BJ (cell line): Measurements from ENCODE around the gene MGAT4B. TPM values are rescaled to one million over a fixed set of nuclear protein-coding genes. Genes with fewer than 3 reads are reported as not detected.

Source experiments
- CTCF ChIA-PET: fragments of 350-600 bp; formaldehyde crosslinking; extraction: SDS; loops from one replicate; lab custom pipeline; 2021; ENCODE audit warnings: antibody characterized with exemption, inconsistent platforms; lab: Yijun Ruan, JAX
- POLR2A ChIA-PET: fragments of 300-600 bp; sonication (Branson Sonifier 250); formaldehyde crosslinking; extraction: SDS; loops from one replicate; lab custom pipeline; 2021; ENCODE audit warnings: antibody characterized with exemption; lab: Charles Lee
- DNase-seq: peaks from one replicate; pipeline ENCODE4 v3.0.0-alpha.2; 2011; ENCODE audit warnings: low read depth
- H3K27me3 ChIP-seq: 2 replicates; pipeline ENCODE4 v1.6.0; 2011; ENCODE audit warnings: low read length; ENCODE audit not compliant: control insufficient read depth, insufficient read depth
- H3K36me3 ChIP-seq: 2 replicates; pipeline ENCODE4 v1.5.1; 2011; ENCODE audit warnings: low read length; ENCODE audit not compliant: control insufficient read depth, insufficient read depth
- H3K4me3 ChIP-seq: 2 replicates; pipeline ENCODE4 v1.5.1; 2011; ENCODE audit warnings: low read depth, mild to moderate bottlenecking, control low read depth, low read length
- CTCF ChIP-seq: IDR thresholded peaks from 2 replicates; pipeline ENCODE4 v1.5.1; 2011; ENCODE audit warnings: low read depth, mild to moderate bottlenecking, control low read depth, inconsistent platforms, low read length, moderate library complexity; ENCODE audit not compliant: insufficient read depth
- polyA plus RNA-seq: library from polyadenylated mRNA; depleted of rRNA; stranded (reverse); fragments of >200 nt; gene quantifications from 2 replicates; pipeline ENCODE4 v1.2.3, GENCODE V29; 2011

MGAT4B gene
- polyA plus RNA-seq, 1 experiment, result 131 TPM

GRCh38 chr5:179766021-179766725 lies 40.5 kb downstream of the MGAT4B start:
- TF ChIP-seq CTCF, result no peak
- POLR2A ChIA-PET, result no interaction called here
- DNase-seq, result no peak
- Histone ChIP-seq H3K27me3 (no peaks in the 10 kb centered on the region), H3K4me3 (no peak overlapping the region), H3K36me3 (peaks cover 15% of the 10 kb centered on the region)
- CTCF ChIA-PET, result interaction anchor here (1.2 to 2.2 kb wide), 4 partner anchors 9 to 27 kb away, joined by 3 to 5 read pairs (median 4); no protein-coding TSS in a partner anchor

- CTCF ChIA-PET, result interaction anchor here (1.2 to 2.2 kb wide), 3 partner anchors 10 to 32 kb away, joined by 3 to 5 read pairs (median 4); no protein-coding TSS in a partner anchor
- Histone ChIP-seq H3K4me3 (no peak overlapping the region), H3K36me3 (peaks cover 13% of the 10 kb centered on the region), H3K27me3 (no peaks in the 10 kb centered on the region)
- peak; percentile 35 for DNase-seq
- POLR2A ChIA-PET, result no interaction called here
- no peak for TF ChIP-seq CTCF
These were observed 41.3 kb downstream of the MGAT4B start for GRCh38 chr5:179765400-179765799.

GRCh38 chr5:179764056-179764455 lies 42.6 kb downstream of the MGAT4B start:
- POLR2A ChIA-PET, result no interaction called here
- DNase-seq, result no peak

GRCh38 chr5:179763215-179763945 lies 43.3 kb downstream of the MGAT4B start:
- POLR2A ChIA-PET, result interaction anchor here (0.9 to 1.0 kb wide), 2 partner anchors 31 to 140 kb away, joined by 3 to 4 read pairs; partner anchors contain the start of gene HNRNPH1

More at GRCh38 chr5:179764056-179764455, 42.6 kb downstream of the MGAT4B start:
- CTCF ChIA-PET, result interaction anchor here (1.0 to 2.6 kb wide), 13 partner anchors 8 to 142 kb away, joined by 3 to 19 read pairs (median 7); no protein-coding TSS in a partner anchor
- Histone ChIP-seq H3K36me3 (peaks cover 6% of the 10 kb centered on the region), H3K27me3 (no peaks in the 10 kb centered on the region), H3K4me3 (no peak overlapping the region)
- 0 out of 2 replicates have a peak, but pooled peaks have one; percentile 7 for TF ChIP-seq CTCF

More at GRCh38 chr5:179763215-179763945, 43.3 kb downstream of the MGAT4B start:
- TF ChIP-seq CTCF, result peak; percentile 90
- Histone ChIP-seq H3K27me3 (no peaks in the 10 kb centered on the region), H3K36me3 (peaks cover 5% of the 10 kb centered on the region), H3K4me3 (no peak overlapping the region)
- CTCF ChIA-PET, result interaction anchor here (0.6 to 2.6 kb wide), 27 partner anchors 8 to 329 kb away, joined by 3 to 19 read pairs (median 5); partner anchors contain the start of gene LTC4S
- peak; percentile 53 for DNase-seq
